GM12872 (cell line): Measurements from ENCODE around the gene NKX2-8.

ENCODE experiments used
- TF ChIP-seq, protein P1 (sequence below): IDR thresholded peaks from 3 replicates; pipeline ENCODE4 v1.5.1; 2011; ENCODE audit warnings: low read depth, mild to moderate bottlenecking, low read length, moderate library complexity; ENCODE audit not compliant: insufficient read depth

Gene NKX2-8

DNA sequence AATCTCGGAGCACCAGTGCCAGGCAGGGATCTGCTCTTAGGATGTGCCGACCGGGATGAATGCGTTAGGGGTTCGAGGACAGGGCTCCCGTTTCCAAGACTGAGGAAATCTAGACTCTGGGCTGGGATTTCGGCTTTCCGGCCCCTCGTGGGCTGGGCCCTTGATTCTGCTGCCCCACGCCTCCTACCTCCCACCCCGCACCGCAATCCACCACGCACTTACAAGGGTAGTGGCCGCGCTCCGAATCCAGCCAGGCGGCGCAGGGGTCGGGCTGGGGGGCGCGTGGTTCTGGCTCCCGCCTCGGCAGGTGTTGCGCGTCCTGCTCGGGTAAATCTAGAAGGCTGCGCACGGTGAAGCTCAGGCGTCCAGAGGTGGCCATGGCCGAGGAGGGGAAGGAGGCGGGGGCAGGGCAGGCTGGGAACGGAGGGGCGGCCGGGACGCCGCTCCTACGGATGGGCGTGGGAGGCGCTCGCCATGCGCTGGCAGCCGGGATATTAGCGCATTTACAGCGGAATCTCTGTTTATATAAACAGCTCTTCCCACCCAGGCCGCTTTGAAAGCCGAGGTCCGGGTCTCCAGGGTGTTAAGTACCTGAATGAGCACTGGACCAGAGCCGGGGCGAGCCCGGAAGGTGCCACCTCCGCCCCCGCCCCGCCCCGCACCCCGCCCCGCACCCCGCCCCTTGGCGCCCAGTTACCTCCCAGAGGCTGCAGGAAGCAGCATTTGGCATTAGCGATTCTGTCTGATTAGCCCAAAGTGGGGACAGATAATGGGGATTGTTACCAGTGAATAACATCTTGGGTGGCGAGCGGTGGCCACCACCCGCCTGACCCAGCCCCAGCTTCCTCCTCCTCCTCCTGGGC, at the start of gene NKX2-8:
Gene NKX2-8, minus strand, starts transcription at position 604 of the 863 bp plus-strand sequence. Its CDS starts 225 bp downstream, at position 379.
- TF ChIP-seq, protein P1, sequence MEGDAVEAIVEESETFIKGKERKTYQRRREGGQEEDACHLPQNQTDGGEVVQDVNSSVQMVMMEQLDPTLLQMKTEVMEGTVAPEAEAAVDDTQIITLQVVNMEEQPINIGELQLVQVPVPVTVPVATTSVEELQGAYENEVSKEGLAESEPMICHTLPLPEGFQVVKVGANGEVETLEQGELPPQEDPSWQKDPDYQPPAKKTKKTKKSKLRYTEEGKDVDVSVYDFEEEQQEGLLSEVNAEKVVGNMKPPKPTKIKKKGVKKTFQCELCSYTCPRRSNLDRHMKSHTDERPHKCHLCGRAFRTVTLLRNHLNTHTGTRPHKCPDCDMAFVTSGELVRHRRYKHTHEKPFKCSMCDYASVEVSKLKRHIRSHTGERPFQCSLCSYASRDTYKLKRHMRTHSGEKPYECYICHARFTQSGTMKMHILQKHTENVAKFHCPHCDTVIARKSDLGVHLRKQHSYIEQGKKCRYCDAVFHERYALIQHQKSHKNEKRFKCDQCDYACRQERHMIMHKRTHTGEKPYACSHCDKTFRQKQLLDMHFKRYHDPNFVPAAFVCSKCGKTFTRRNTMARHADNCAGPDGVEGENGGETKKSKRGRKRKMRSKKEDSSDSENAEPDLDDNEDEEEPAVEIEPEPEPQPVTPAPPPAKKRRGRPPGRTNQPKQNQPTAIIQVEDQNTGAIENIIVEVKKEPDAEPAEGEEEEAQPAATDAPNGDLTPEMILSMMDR: no peak

DNA sequence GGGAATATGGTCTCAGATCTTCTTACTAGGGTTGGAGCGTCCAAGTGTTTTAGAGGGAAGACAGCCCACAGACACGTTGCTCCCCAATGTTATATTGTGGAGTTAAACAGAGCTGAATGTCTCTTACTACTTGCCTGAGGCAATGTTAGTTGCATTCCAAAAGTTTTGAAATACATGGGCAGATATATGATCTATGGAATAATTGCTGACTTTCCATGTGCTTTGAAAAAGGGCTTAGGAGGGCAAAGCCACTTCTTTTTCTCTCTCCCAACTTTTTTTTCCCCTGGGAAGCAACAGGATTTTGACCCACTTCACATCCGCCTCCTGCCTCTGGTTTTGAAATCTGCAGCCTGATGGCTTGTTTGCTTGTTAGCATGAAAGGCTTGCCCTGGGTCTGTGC, 45.6 kb upstream of the NKX2-8 start:
- TF ChIP-seq, protein P1: no peak

DNA sequence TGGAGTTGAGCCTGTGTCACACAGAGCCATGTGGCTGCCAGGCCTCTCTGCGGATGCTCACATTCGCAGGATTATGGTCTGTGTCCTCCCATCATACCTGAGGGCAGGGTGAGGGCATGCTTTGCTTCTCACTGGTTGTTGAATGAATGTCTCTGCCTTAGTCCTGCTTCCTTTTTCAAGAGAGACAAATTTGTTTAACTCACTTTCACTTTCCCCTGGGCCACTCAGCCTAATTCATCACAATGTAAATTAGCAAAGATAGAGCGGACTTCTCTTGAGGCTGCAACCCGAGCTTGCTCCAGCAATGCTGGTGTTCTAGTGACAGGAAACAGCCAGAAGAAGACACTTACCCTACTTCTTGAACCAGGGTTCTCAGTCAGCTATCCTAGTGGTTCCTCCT, 43.7 kb upstream of the NKX2-8 start:
- TF ChIP-seq, protein P1: no peak

DNA sequence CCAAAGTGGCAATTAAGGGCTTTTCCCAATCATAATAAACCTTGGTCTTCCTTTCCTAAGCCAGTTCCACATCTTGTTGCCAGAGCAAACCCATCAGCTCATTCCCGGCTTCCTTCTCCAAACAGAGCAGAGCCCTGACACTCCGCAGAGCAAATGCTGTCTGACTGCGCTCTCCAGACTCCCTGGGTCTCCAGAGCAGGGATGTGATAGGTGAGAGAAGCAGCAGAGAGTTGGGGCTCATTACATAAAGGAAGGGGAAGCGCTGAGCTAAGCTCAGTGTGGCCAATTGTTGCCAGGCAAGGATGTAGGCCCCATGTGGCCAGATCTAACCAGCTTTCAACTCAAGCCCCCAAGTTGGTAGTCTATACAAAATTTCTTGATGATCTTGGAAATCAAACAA, 43.0 kb upstream of the NKX2-8 start:
- TF ChIP-seq, protein P1: no peak

DNA sequence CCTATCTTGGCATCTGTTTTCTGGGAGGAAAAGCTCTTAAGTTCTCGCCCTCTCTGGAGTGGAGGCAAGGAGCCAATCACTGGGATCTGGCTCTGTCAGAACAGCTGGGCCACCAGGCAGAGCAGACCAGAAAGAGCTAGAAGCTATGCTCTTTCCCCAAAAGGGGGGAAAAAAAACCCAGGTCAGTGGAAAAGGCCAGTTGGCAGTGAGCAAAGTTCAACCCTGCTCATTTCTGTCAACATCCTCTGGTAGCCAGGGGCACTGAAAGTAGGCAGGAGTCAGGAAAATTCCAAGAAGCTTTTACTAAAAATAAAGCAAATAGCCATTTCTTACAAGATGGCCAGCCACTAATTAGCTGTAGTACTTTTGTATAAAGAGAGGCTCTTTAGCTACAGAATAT, 42.6 kb upstream of the NKX2-8 start:
- TF ChIP-seq, protein P1: no peak

DNA sequence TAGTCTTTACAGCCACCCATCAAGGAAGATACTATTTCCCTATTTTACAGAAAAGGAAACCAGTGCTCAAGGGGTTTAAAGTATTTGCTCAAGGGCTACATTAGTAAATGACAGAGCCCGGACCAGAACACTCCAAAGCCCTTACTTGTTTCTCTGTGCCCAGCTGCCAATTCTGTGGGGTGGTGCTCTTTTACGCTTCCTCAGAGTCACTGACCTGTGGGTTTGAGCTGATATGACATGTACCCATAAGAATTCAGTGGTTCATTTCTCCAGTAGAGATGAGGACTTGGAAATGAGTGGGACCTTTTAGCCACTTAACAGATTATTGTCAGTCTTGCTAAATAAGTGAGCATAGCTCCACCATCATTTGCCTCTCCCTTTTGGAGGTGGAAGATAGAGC, 37.4 kb upstream of the NKX2-8 start:
- TF ChIP-seq, protein P1: no peak

DNA sequence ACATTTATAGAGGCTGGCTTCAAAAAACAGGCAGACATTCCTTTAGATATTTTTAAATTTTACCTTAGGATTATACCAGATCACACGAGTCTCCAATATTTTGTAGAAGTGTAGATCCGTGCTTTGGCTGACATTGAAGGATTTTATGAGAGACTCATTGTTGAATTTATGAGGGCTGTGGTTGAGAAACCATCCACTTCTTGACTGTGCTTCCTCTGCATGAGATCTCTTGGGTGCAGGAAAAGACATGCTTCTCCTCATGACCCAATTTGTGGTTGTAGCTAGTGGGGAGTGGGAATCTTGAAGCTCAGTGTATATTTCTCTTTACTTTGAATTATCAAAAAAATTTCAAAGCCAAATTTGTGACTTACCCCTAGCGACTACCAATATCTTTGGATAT, 36.7 kb upstream of the NKX2-8 start:
- TF ChIP-seq, protein P1: no peak
